Endothelial cell of umbilical vein (primary cell): ENCODE data around the gene KHDC1. TPM values are rescaled to one million over a fixed set of nuclear protein-coding genes. Genes with fewer than 3 reads are reported as not detected.

Experiments used
- BruUV-seq: library from RNA; stranded (reverse); fragments of 400-500 nt; replicated peaks from 2 replicates; lab custom pipeline; 2021; lab: Mats Ljungman, UMichigan
- CTCF ChIA-PET: fragments of 300-600, 350-600 bp; sonication (Branson Sonifier 250); formaldehyde crosslinking; loops from one replicate; lab custom pipeline; 2021; ENCODE audit warnings: antibody characterized with exemption, inconsistent platforms; lab: Charles Lee
- POLR2A ChIA-PET: fragments of 300-600, 350-600 bp; sonication (Branson Sonifier 250); formaldehyde crosslinking; loops from one replicate; lab custom pipeline; 2021; ENCODE audit warnings: antibody characterized with exemption, inconsistent platforms; lab: Charles Lee
- DNase-seq: peaks from one replicate; pipeline ENCODE4 v3.0.0-alpha.2; 2011; ENCODE audit warnings: low read depth, low spot score
- FAIRE-seq: peaks from 2 replicates; lab custom pipeline; 2011; peaks lifted over from hg19 to GRCh38; lab: Jason Lieb, UNC
- H2AFZ ChIP-seq: 2 replicates; pipeline ENCODE4 v1.6.0; 2012; ENCODE audit warnings: low read depth, low read length, control low read depth, inconsistent platforms
- H3K27ac ChIP-seq: 2 replicates; pipeline ENCODE4 v1.5.1; 2011; ENCODE audit warnings: low read depth, mild to moderate bottlenecking, control low read depth, low read length, moderate library complexity; ENCODE audit not compliant: insufficient read depth
- H3K27me3 ChIP-seq, 2 experiments: 2 replicates each; pipeline versions ENCODE4 v1.6.0 to v1.6.1; 2011; ENCODE audit warnings: low read length in 2 of 2, mixed read lengths in 1 of 2; ENCODE audit not compliant: control insufficient read depth in 2 of 2, insufficient read depth in 2 of 2
- H3K36me3 ChIP-seq, 2 experiments: 2 replicates in 1 of 2; 3 replicates in 1 of 2; pipeline ENCODE4 v1.5.1; 2011; ENCODE audit warnings: low read length in 2 of 2, mild to moderate bottlenecking in 1 of 2, moderate library complexity in 1 of 2; ENCODE audit not compliant: control insufficient read depth in 2 of 2, insufficient read depth in 2 of 2; ENCODE audit errors: extremely low read depth in 1 of 2
- H3K4me1 ChIP-seq: 3 replicates; pipeline ENCODE4 v1.5.1; 2011; ENCODE audit warnings: mild to moderate bottlenecking, low read length; ENCODE audit not compliant: control insufficient read depth, insufficient read depth; ENCODE audit errors: extremely low read depth
- H3K4me2 ChIP-seq: 2 replicates; pipeline ENCODE4 v1.6.1; 2011; ENCODE audit warnings: low read length, control low read depth, mixed read lengths; ENCODE audit not compliant: insufficient read depth
- H3K4me3 ChIP-seq, 3 experiments: fragments of 200-600 bp in 1 of 3; sonication (generic), shearing (Covaris generic) in 1 of 3; replicated peaks in 1 of 3; 2 replicates each; pipeline ENCODE4 v1.5.1; 2011 to 2016; ENCODE audit warnings: control low read depth in 3 of 3, low read length in 3 of 3, mild to moderate bottlenecking in 2 of 3, inconsistent platforms in 1 of 3, low read depth in 1 of 3, moderate library complexity in 1 of 3; ENCODE audit not compliant: insufficient read depth in 1 of 3
- H3K79me2 ChIP-seq: 2 replicates; pipeline ENCODE4 v1.6.0; 2012; ENCODE audit warnings: low read length, inconsistent platforms; ENCODE audit not compliant: control insufficient read depth, insufficient read depth
- H3K9ac ChIP-seq: replicated peaks from 2 replicates; pipeline ENCODE3; 2011; ENCODE audit warnings: low read length, control low read depth; ENCODE audit not compliant: insufficient read depth; ENCODE audit errors: extremely low read depth
- H3K9me1 ChIP-seq: replicated peaks from 3 replicates; pipeline ENCODE4 v1.6.0; 2011; ENCODE audit warnings: mild to moderate bottlenecking, low read length; ENCODE audit not compliant: control insufficient read depth, insufficient read depth; ENCODE audit errors: extremely low read depth
- H3K9me3 ChIP-seq: replicated peaks from 2 replicates; pipeline ENCODE4 v1.5.1; 2012; ENCODE audit warnings: low read length, inconsistent platforms; ENCODE audit not compliant: control insufficient read depth, insufficient read depth
- H4K20me1 ChIP-seq: replicated peaks from 2 replicates; pipeline ENCODE3; 2011; ENCODE audit warnings: mild to moderate bottlenecking, low read length; ENCODE audit not compliant: control insufficient read depth, insufficient read depth; ENCODE audit errors: extremely low read depth
- CTCF ChIP-seq, 2 donors: IDR thresholded peaks; 1 replicate in 1 of 2; 2 replicates in 1 of 2; pipeline ENCODE4 v1.5.1; 2011; ENCODE audit warnings: low read length in 2 of 2, mild to moderate bottlenecking in 2 of 2, moderate library complexity in 2 of 2, control low read depth in 1 of 2, inconsistent platforms in 1 of 2, low read depth in 1 of 2; ENCODE audit not compliant: insufficient read depth in 1 of 2; ENCODE audit errors: extremely low read depth in 1 of 2
- EZH2 ChIP-seq: IDR thresholded peaks from 2 replicates; pipeline ENCODE4 v1.6.1; 2012; ENCODE audit warnings: borderline replicate concordance, low read depth, mild to moderate bottlenecking, moderate library complexity, low read length, inconsistent platforms; ENCODE audit not compliant: severe bottlenecking
- FOS ChIP-seq: IDR thresholded peaks from 2 replicates; pipeline ENCODE4 v1.6.1; 2011; ENCODE audit warnings: mild to moderate bottlenecking, low read length, moderate library complexity, borderline replicate concordance; ENCODE audit not compliant: insufficient read depth
- GATA2 ChIP-seq: IDR thresholded peaks from 2 replicates; pipeline ENCODE4 v1.7.0; 2011; ENCODE audit warnings: low read depth, mild to moderate bottlenecking, moderate library complexity, mixed read lengths, low read length; ENCODE audit not compliant: insufficient read length, insufficient read depth
- JUN ChIP-seq: IDR thresholded peaks from 2 replicates; pipeline ENCODE4 v1.6.1; 2011; ENCODE audit warnings: borderline replicate concordance, low read depth; ENCODE audit not compliant: insufficient read length, insufficient read depth
- MAX ChIP-seq: IDR thresholded peaks from 2 replicates; pipeline ENCODE4 v1.6.1; 2011; ENCODE audit not compliant: insufficient read depth, insufficient read length
- MYC ChIP-seq: IDR thresholded peaks from one replicate; pipeline ENCODE4 v1.6.1; 2011; ENCODE audit warnings: mild to moderate bottlenecking, low read depth, low read length
- POLR2A ChIP-seq: IDR thresholded peaks from 2 replicates; pipeline ENCODE4 v1.6.1; 2012; ENCODE audit warnings: low read depth, mild to moderate bottlenecking, control low read depth, low read length
- POLR2AphosphoS5 ChIP-seq: IDR thresholded peaks from 2 replicates; pipeline ENCODE4 v1.6.1; 2012; ENCODE audit warnings: low read depth, mild to moderate bottlenecking, control low read depth, low read length, moderate library complexity; ENCODE audit not compliant: insufficient read depth
- dilution Hi-C: fragments of 300-500 bp; cut with MboI; formaldehyde crosslinking; loops from one replicate; pipeline ENCODE4 v1.15.0; 2019; ENCODE audit warnings: low sequenced_read_pairs; ENCODE audit not compliant: extremely low pct_ligation_motif_present
- intact Hi-C: fragments of 100-400 bp; cut with micrococcal nuclease; formaldehyde crosslinking; loops from one replicate; pipeline ENCODE4 v1.10.0; 2022
- polyA plus RNA-seq, 4 experiments: library from polyadenylated mRNA; depleted of rRNA in 3 of 4; stranded (reverse) in 3 of 4; unstranded in 1 of 4; fragments of >200 nt; gene quantifications; 2 replicates each; pipeline versions ENCODE4 v1.2.1 to v1.2.3, GENCODE V29; 2011 to 2012; ENCODE audit warnings: missing spikeins in 1 of 4
- total RNA-seq: library from RNA; stranded (reverse); gene quantifications from 2 replicates; pipeline ENCODE4 v1.2.3, GENCODE V29; 2021

KHDC1 gene
- total and polyA plus RNA-seq, 2 donors (not counting 3 experiments of a cell fraction or from before 2014, with no cell fraction given), result 3.3 to 4.4 TPM

GRCh38 chr6:73203098-73203497 is 59.9 kb downstream of the KHDC1 start:
- Histone ChIP-seq H3K9ac (no peak overlapping the region), H3K36me3 (no peaks in the 10 kb centered on the region), H3K4me1 (no peaks in the 10 kb centered on the region), H3K4me3 (no peak overlapping the region), H4K20me1 (no peaks in the 10 kb centered on the region), H3K79me2 (no peaks in the 10 kb centered on the region), H3K9me1 (no peaks in the 10 kb centered on the region), H3K4me2 (no peak overlapping the region), H3K27ac (no peak overlapping the region), H3K9me3 (no peaks in the 10 kb centered on the region), H3K27me3 (peaks cover 0 to 2% of the 10 kb centered on the region in 2 experiments), H2AFZ (no peak overlapping the region)
- DNase-seq (no peak), FAIRE-seq (no peak)
- intact Hi-C loops (no loop called here), dilution Hi-C loops (no loop called here)
- ChIA-PET POLR2A (no interaction called here), CTCF (no interaction called here)
- TF ChIP-seq MYC, result no peak
- no peak for TF ChIP-seq FOS
- TF ChIP-seq GATA2, result no peak
- TF ChIP-seq MAX, result no peak
- no peak for TF ChIP-seq JUN
- TF ChIP-seq POLR2A, result no peak
- TF ChIP-seq CTCF (IDR thresholded peaks at IDR 0.05; ENCODE audit: extremely low read depth in 1 of 2, insufficient read depth in 1 of 2, low read depth in 1 of 2, low read length in 2 of 2), result no peak
- no peak for TF ChIP-seq EZH2
- no peak for TF ChIP-seq POLR2AphosphoS5
- BruUV-seq, result no TSS peak
